Smooth muscle cell (in vitro differentiated cells): ENCODE data around the gene RECQL5. TPM values are rescaled to one million over a fixed set of nuclear protein-coding genes. Genes with fewer than 3 reads are reported as not detected.

ENCODE experiments used
- DNase-seq: peaks from one replicate; lab custom pipeline; 2025; ENCODE audit not compliant: unreplicated experiment; lab: John Stamatoyannopoulos, UW
- H2AFZ ChIP-seq: fragments of 200-600 bp; sonication (generic); 2 replicates; pipeline ENCODE4 v1.6.0; 2016; ENCODE audit warnings: antibody characterized with exemption, low read depth, mild to moderate bottlenecking
- H3F3A ChIP-seq: fragments of 200-600 bp; sonication (generic); 2 replicates; pipeline ENCODE4 v1.6.0; 2017; ENCODE audit warnings: antibody characterized with exemption, low read depth
- H3K27ac ChIP-seq: fragments of 200-600 bp; sonication (generic); 2 replicates; pipeline ENCODE4 v1.5.1; 2016; ENCODE audit warnings: low read depth, mild to moderate bottlenecking
- H3K27me3 ChIP-seq: fragments of 200-600 bp; sonication (generic); 2 replicates; pipeline ENCODE4 v1.6.1; 2016; ENCODE audit warnings: low read depth, mild to moderate bottlenecking
- H3K36me3 ChIP-seq: fragments of 200-600 bp; sonication (generic); 2 replicates; pipeline ENCODE4 v1.5.1; 2016; ENCODE audit warnings: low read depth
- H3K4me1 ChIP-seq: fragments of 200-600 bp; sonication (generic); 2 replicates; pipeline ENCODE4 v1.5.1; 2016; ENCODE audit warnings: low read depth
- H3K4me2 ChIP-seq: fragments of 200-600 bp; sonication (generic); 2 replicates; pipeline ENCODE4 v1.6.0; 2016; ENCODE audit warnings: mild to moderate bottlenecking
- H3K4me3 ChIP-seq: fragments of 200-600 bp; sonication (generic); 2 replicates; pipeline ENCODE4 v1.5.1; 2016; ENCODE audit warnings: mild to moderate bottlenecking
- H3K79me2 ChIP-seq: fragments of 200-600 bp; sonication (generic); 2 replicates; pipeline ENCODE4 v1.6.0; 2016; ENCODE audit warnings: low read depth, mild to moderate bottlenecking
- H3K9ac ChIP-seq: fragments of 200-600 bp; sonication (generic); 2 replicates; pipeline ENCODE4 v1.6.0; 2016; ENCODE audit warnings: low read depth
- H3K9me3 ChIP-seq: fragments of 200-600 bp; sonication (generic); replicated peaks from 2 replicates; pipeline ENCODE4 v1.5.1; 2016; ENCODE audit warnings: low read depth
- H4K20me1 ChIP-seq: fragments of 200-600 bp; sonication (generic); 2 replicates; pipeline ENCODE4 v1.6.0; 2016; ENCODE audit warnings: low read depth
- WGBS: methylation state at CpG from one replicate; pipeline ENCODE4 v1.1.7; 2016; ENCODE audit warnings: low lambda C conversion rate; 5-methylcytosine and 5-hydroxymethylcytosine counted together
- polyA plus RNA-seq: library from polyadenylated mRNA; unstranded; fragments of >200 nt; fragmentation: Nextera tagmentation; extraction: Ambion mirVana; gene quantifications from 2 replicates; pipeline ENCODE4 v1.2.1, GENCODE V29; 2016
- total RNA-seq: library from RNA; depleted of rRNA; stranded (reverse); fragments of >200 nt; gene quantifications from 2 replicates; pipeline ENCODE4 v1.2.3, GENCODE V29; 2014
- TF ChIP-seq, protein P1 (sequence below): fragments of 200-600 bp; sonication (generic); IDR thresholded peaks from 2 replicates; pipeline ENCODE4 v1.5.1; 2017; ENCODE audit warnings: borderline replicate concordance, mild to moderate bottlenecking, antibody characterized with exemption; ENCODE audit not compliant: insufficient read depth, poor library complexity, severe bottlenecking

Gene RECQL5
- total and polyA plus RNA-seq, 2 experiments from 2014 or later: 15.7 to 38.2 TPM

DNA sequence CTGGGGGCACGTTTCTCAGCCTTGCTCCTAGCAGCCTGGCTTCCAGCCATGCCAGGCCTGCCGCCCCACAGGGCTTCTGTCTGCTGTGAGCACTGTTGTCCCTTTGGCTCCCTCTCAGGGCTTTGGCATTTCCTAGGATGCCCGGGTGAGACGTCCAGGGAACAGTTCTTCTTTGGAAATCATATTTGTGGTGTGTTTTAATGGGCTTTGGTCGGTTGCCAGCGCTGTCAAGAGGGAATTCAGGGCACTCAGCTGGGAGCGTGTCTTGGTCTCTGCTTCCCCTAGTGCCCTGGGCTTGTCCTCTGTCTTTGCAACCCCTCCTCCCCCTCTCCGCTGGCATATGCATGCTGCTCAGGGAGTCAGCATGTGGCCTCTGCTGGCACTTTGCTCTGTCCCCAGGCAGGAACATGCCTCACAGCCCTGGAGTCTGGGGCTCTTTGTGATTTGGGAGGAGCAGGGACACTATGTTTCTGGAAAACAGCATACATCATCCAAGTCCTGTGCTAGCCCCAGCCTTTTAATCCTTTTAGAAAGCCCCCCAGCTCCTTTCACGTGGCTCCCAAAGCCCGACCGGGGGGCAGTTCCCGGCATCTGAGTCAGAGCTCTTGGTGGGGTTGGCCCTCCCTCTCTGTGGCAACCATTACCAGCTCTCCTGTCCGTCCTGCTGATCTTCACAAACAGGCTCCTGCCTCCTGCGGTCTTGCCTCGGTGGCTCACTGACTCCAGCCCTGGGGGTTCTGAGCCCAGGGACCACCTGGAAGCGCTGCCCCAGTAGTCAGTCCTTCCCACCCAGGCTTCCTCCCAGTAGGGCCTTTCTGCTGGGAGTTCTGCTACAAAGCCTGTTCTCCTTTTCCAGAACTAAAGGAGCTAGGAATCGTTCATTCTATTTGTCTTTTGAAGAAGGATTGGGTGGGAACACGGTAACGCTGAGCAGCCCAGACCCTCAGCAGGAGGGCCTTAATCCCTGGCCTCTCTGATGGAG is 26.8 kb upstream of the RECQL5 start:
- TF ChIP-seq, protein P1, sequence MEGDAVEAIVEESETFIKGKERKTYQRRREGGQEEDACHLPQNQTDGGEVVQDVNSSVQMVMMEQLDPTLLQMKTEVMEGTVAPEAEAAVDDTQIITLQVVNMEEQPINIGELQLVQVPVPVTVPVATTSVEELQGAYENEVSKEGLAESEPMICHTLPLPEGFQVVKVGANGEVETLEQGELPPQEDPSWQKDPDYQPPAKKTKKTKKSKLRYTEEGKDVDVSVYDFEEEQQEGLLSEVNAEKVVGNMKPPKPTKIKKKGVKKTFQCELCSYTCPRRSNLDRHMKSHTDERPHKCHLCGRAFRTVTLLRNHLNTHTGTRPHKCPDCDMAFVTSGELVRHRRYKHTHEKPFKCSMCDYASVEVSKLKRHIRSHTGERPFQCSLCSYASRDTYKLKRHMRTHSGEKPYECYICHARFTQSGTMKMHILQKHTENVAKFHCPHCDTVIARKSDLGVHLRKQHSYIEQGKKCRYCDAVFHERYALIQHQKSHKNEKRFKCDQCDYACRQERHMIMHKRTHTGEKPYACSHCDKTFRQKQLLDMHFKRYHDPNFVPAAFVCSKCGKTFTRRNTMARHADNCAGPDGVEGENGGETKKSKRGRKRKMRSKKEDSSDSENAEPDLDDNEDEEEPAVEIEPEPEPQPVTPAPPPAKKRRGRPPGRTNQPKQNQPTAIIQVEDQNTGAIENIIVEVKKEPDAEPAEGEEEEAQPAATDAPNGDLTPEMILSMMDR: no peak
- no peaks in the 10 kb centered on the region for H3K27me3 ChIP-seq
- peak overlapping the region; percentile 79 for H3K27ac ChIP-seq
- peaks cover 24% of the 10 kb centered on the region for H3K4me1 ChIP-seq
- peak; percentile 38 for DNase-seq
- no peak overlapping the region for H2AFZ ChIP-seq
- H4K20me1 ChIP-seq: peaks cover 58% of the 10 kb centered on the region
- peak overlapping the region; percentile 28 for H3K4me2 ChIP-seq
- 67% methylated on average over 19 of the region's 19 CpGs for WGBS
- H3K9ac ChIP-seq: peak overlapping the region; percentile 20
- no peak overlapping the region for H3K4me3 ChIP-seq
- H3K79me2 ChIP-seq: peaks cover 31% of the 10 kb centered on the region
- H3K9me3 ChIP-seq: no peaks in the 10 kb centered on the region
- peaks cover 16% of the 10 kb centered on the region for H3F3A ChIP-seq
- H3K36me3 ChIP-seq: no peaks in the 10 kb centered on the region

DNA sequence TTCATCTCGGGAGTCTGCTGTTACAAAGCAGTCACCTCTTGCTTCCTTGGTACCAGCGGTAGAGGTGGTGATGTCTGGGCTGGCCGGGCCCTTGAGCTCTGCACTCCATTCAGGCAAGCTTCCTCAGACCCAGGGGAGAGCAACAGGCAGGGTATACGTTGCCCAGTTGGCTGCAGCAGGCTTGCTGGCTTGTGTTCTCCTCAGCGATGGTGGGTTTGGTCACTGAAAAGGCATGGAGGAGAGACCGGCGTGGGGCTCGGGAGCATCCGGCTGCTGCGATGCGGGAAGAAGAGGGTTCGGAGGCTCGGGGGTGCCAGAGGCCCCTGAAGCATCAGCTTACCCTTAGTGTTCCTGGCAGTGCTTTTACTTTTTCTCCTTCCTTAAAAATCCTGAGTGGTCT is 26.0 kb upstream of the RECQL5 start:
- peaks cover 32% of the 10 kb centered on the region for H3K4me1 ChIP-seq
- H3K9me3 ChIP-seq: no peaks in the 10 kb centered on the region
- H3K4me2 ChIP-seq: no peak overlapping the region
- H2AFZ ChIP-seq: no peak overlapping the region
- 95% methylated on average over 13 of the region's 13 CpGs for WGBS
- H4K20me1 ChIP-seq: peaks cover 59% of the 10 kb centered on the region
- peak overlapping the region; percentile 20 for H3K9ac ChIP-seq
- TF ChIP-seq, protein P1: no peak
- no peaks in the 10 kb centered on the region for H3K27me3 ChIP-seq
- peak overlapping the region; percentile 79 for H3K27ac ChIP-seq
- peaks cover 14% of the 10 kb centered on the region for H3F3A ChIP-seq
- no peak overlapping the region for H3K4me3 ChIP-seq
- H3K36me3 ChIP-seq: no peaks in the 10 kb centered on the region
- H3K79me2 ChIP-seq: peaks cover 29% of the 10 kb centered on the region
- no peak for DNase-seq

DNA sequence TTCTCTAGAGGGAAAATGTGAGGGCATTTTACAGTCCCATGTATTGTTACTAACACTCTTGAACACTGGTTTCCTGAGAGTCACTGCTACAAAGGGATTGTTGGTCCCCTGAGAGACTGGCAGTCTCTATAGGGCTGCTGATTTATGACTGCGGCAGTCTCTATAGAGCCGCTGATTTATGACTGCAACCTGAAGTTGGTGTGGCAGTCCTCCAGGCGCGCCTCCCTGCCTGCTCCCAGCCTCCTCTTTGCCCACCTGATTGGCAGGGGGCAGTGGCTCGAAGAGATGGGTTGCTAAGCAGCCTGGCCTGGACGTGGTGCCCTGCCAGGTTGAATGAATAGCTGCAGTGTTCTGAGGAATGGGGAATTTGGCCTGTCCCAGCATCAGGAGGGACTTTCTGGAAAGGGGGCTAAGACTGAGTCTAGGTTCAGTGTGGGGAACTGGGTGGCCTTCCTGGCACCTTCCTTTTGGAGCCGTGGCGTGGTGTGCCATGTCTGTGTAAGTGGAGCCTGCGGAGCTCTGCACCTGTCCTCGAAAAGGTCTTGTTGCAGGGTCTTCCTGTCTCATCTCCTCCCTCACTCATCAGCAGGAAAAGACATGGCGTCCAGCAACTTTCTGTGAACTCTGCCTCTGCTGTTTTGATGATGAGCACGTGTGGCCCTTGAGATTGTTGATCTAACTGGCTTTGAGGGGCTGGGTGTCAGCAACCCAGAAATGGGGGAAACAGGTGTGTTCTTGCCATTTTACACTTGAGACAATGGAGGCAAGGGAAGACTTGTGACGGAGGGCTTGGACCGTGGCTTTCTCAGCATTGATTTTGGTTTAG is 25.1 kb upstream of the RECQL5 start:
- no peaks in the 10 kb centered on the region for H3K27me3 ChIP-seq
- H3F3A ChIP-seq: peaks cover 13% of the 10 kb centered on the region
- H3K9me3 ChIP-seq: no peaks in the 10 kb centered on the region
- H3K27ac ChIP-seq: peak overlapping the region; percentile 89
- H3K4me2 ChIP-seq: no peak overlapping the region
- peaks cover 37% of the 10 kb centered on the region for H3K79me2 ChIP-seq
- H3K36me3 ChIP-seq: no peaks in the 10 kb centered on the region
- peaks cover 61% of the 10 kb centered on the region for H4K20me1 ChIP-seq
- 97% methylated on average over 14 of the region's 14 CpGs for WGBS
- no peak overlapping the region for H3K4me3 ChIP-seq
- H3K9ac ChIP-seq: peak overlapping the region; percentile 35
- TF ChIP-seq, protein P1: no peak
- H3K4me1 ChIP-seq: peaks cover 38% of the 10 kb centered on the region
- H2AFZ ChIP-seq: no peak overlapping the region
- DNase-seq: no peak
